ENCODE results near the gene CAP1. TPM values are rescaled to one million over a fixed set of nuclear protein-coding genes. Genes with fewer than 3 reads are reported as not detected.

Gene CAP1
- total RNA-seq, 1 donor from 2014 or later: 66.0 TPM

- intact Hi-C loops (cut with micrococcal nuclease): no loop called here
- peaks cover 91% of the 10 kb centered on the region for H3K4me1 ChIP-seq
- peak overlapping the region; percentile 71 for H3K27ac ChIP-seq (replicated peaks)
- no peak for TF ChIP-seq CTCF (IDR thresholded peaks at IDR 0.05; ENCODE audit: borderline replicate concordance)
- H3K9me3 ChIP-seq (replicated peaks): no peaks in the 10 kb centered on the region
- peaks cover 32% of the 10 kb centered on the region for H3K36me3 ChIP-seq
- no peaks in the 10 kb centered on the region for H3K27me3 ChIP-seq (ENCODE audit: low read depth)
- DNase-seq: no peak
- no peak overlapping the region for H3K4me3 ChIP-seq
Observed at GRCh38 chr1:40058097-40058452, 17.5 kb downstream of the CAP1 start.

GRCh38 chr1:40058453-40059337 lies 18.2 kb downstream of the CAP1 start:
- Histone ChIP-seq H3K36me3 (peaks cover 38% of the 10 kb centered on the region), H3K4me1 (peaks cover 84% of the 10 kb centered on the region), H3K4me3 (peak overlapping the region; percentile 8), H3K9me3 (replicated peaks) (no peaks in the 10 kb centered on the region), H3K27me3 (ENCODE audit: low read depth) (no peaks in the 10 kb centered on the region), H3K27ac (replicated peaks) (peak overlapping the region; percentile 71)
- intact Hi-C loops (cut with micrococcal nuclease): no loop called here
- no peak for TF ChIP-seq CTCF (IDR thresholded peaks at IDR 0.05; ENCODE audit: borderline replicate concordance)
- no peak for DNase-seq

- Histone ChIP-seq H3K36me3 (peaks cover 46% of the 10 kb centered on the region), H3K27ac (replicated peaks) (peak overlapping the region; percentile 71), H3K4me1 (peaks cover 77% of the 10 kb centered on the region), H3K4me3 (peak overlapping the region; percentile 26), H3K27me3 (ENCODE audit: low read depth) (no peaks in the 10 kb centered on the region), H3K9me3 (replicated peaks) (no peaks in the 10 kb centered on the region)
- DNase-seq: no peak
- no peak for TF ChIP-seq CTCF (IDR thresholded peaks at IDR 0.05; ENCODE audit: borderline replicate concordance)
- intact Hi-C loops (cut with micrococcal nuclease): no loop called here
Observed at GRCh38 chr1:40059338-40059959, 18.9 kb downstream of the CAP1 start.

GRCh38 chr1:40059960-40060750 lies 19.6 kb downstream of the CAP1 start:
- intact Hi-C loops (cut with micrococcal nuclease): no loop called here
- H3K27me3 ChIP-seq (ENCODE audit: low read depth): no peaks in the 10 kb centered on the region

More at GRCh38 chr1:40059960-40060750, 19.6 kb downstream of the CAP1 start:
- no peak for DNase-seq
- Histone ChIP-seq H3K36me3 (peaks cover 53% of the 10 kb centered on the region), H3K4me3 (peak overlapping the region; percentile 26), H3K4me1 (peaks cover 70% of the 10 kb centered on the region), H3K9me3 (replicated peaks) (no peaks in the 10 kb centered on the region), H3K27ac (replicated peaks) (peak overlapping the region; percentile 71)
- TF ChIP-seq CTCF (IDR thresholded peaks at IDR 0.05; ENCODE audit: borderline replicate concordance): no peak

Measured in left ventricle myocardium inferior (tissue), 1 donor.